ENCODE results near the gene PDE4D. TPM values are rescaled to one million over a fixed set of nuclear protein-coding genes. Genes with fewer than 3 reads are reported as not detected.

PDE4D gene
- total RNA-seq, 1 experiment from 2014 or later, result 2.1 TPM

GRCh38 chr5:59332236-59332973, 561.1 kb downstream of the PDE4D start:
- no peak overlapping the region for H3T11ph ChIP-seq (ENCODE audit: low read length)
- H3K36me3 Mint-ChIP-seq (ENCODE audit: insufficient read depth in 1 of 3, low read depth in 3 of 3), result no peaks in the 10 kb centered on the region
- no peak overlapping the region for H2BK5ac ChIP-seq (ENCODE audit: insufficient read length, low read length)
- no peak overlapping the region for H4K91ac ChIP-seq (ENCODE audit: insufficient read length, low read depth, low read length)
- H3K4ac ChIP-seq (ENCODE audit: low read depth, low read length), result no peak overlapping the region
- no peak overlapping the region for H2BK20ac ChIP-seq (ENCODE audit: low read depth, low read length, poor library complexity, severe bottlenecking)
- H2BK15ac ChIP-seq (ENCODE audit: low read depth, low read length), result no peak overlapping the region
- DNase-seq, result no peak
- H3K79me2 ChIP-seq (ENCODE audit: insufficient read depth, low read length), result no peaks in the 10 kb centered on the region
- no peak overlapping the region for H2AFZ ChIP-seq (ENCODE audit: low read length)
- H4K8ac ChIP-seq (replicated peaks; ENCODE audit: insufficient read length, low read depth, low read length), result no peak overlapping the region
- no peaks in the 10 kb centered on the region for H3K23me2 ChIP-seq (ENCODE audit: insufficient read length, low read depth, low read length, poor library complexity, severe bottlenecking)
- no peaks in the 10 kb centered on the region for H3K27me3 ChIP-seq (ENCODE audit: insufficient read depth, low read length)
- no peak overlapping the region for H2BK12ac ChIP-seq (ENCODE audit: insufficient read length, low read depth, low read length)
- no peak overlapping the region for H3K4me3 Mint-ChIP-seq
- H4K20me1 ChIP-seq (ENCODE audit: control insufficient read depth, insufficient read depth, insufficient read length), result no peaks in the 10 kb centered on the region
- H3K4me1 Mint-ChIP-seq, result no peaks in the 10 kb centered on the region
- H3K9me3 ChIP-seq (ENCODE audit: control insufficient read depth, low read depth, low read length), result no peaks in the 10 kb centered on the region
- TF ChIP-seq CTCF (conservative IDR thresholded peaks at IDR 0.05), result no peak
- H3K27ac Mint-ChIP-seq, result no peak overlapping the region
- H2AK5ac ChIP-seq (ENCODE audit: insufficient read length, low read length), result no peak overlapping the region
- no peak overlapping the region for H3K23ac ChIP-seq (ENCODE audit: insufficient read length, low read depth, low read length)
- H3K18ac ChIP-seq (ENCODE audit: insufficient read length, low read depth, low read length), result no peak overlapping the region
- no peaks in the 10 kb centered on the region for H3K4me1 ChIP-seq (ENCODE audit: insufficient read depth, low read length)
- H3K79me1 ChIP-seq (ENCODE audit: insufficient read depth, low read depth, low read length, poor library complexity, severe bottlenecking), result no peaks in the 10 kb centered on the region
- H4K5ac ChIP-seq (ENCODE audit: insufficient read length, low read depth, low read length), result no peak overlapping the region
- H3K4me2 ChIP-seq (ENCODE audit: insufficient read depth, insufficient read length, low read length), result no peak overlapping the region
- H3K56ac ChIP-seq (ENCODE audit: insufficient read length, low read depth, low read length), result no peak overlapping the region
- H2BK120ac ChIP-seq (ENCODE audit: low read depth, low read length, poor library complexity, severe bottlenecking), result no peak overlapping the region
- H3K27me3 Mint-ChIP-seq (ENCODE audit: low read depth), result no peaks in the 10 kb centered on the region
- H3K9ac ChIP-seq (ENCODE audit: extremely low read depth, insufficient read length, low read length), result no peak overlapping the region
- no peak overlapping the region for H3K27ac ChIP-seq (ENCODE audit: insufficient read length, low read depth, low read length)
- H3K14ac ChIP-seq (ENCODE audit: insufficient read depth, low read length), result no peak overlapping the region
- WGBS (ENCODE audit: extremely low coverage, insufficient read length, low lambda C conversion rate), result no CpG with 5 or more reads among the region's 2 CpGs
- H3K9me3 Mint-ChIP-seq, result no peaks in the 10 kb centered on the region
